SK-N-SH (cell line): ENCODE data around the gene SMAD5. TPM values are rescaled to one million over a fixed set of nuclear protein-coding genes. Genes with fewer than 3 reads are reported as not detected.

Source experiments
- CTCF ChIA-PET: fragments of 300-600, 350-600 bp; formaldehyde crosslinking; extraction: SDS; loops from one replicate; lab custom pipeline; 2021; lab: Yijun Ruan, JAX
- POLR2A ChIA-PET: fragments of 350-600 bp; sonication (Branson Sonifier 250); formaldehyde crosslinking; extraction: SDS; loops from one replicate; lab custom pipeline; 2020; ENCODE audit warnings: antibody characterized with exemption, inconsistent platforms; lab: Yijun Ruan, JAX
- DNase-seq: peaks from one replicate; pipeline ENCODE4 v3.0.0; 2012
- H2AFZ ChIP-seq: fragments of 200-600 bp; sonication (generic); 2 replicates; pipeline ENCODE4 v1.8.1; 2016; ENCODE audit warnings: antibody characterized with exemption, mild to moderate bottlenecking, low read depth
- H3F3A ChIP-seq: fragments of 200-600 bp; sonication (generic); replicated peaks from 2 replicates; pipeline ENCODE3; 2016; ENCODE audit warnings: antibody characterized with exemption, mild to moderate bottlenecking; ENCODE audit not compliant: insufficient read depth
- H3K27ac ChIP-seq, 2 experiments: fragments of 200-500 bp in 1 of 2; fragments of 200-600 bp in 1 of 2; sonication (Bioruptor generic) in 1 of 2; sonication (generic), shearing (Covaris generic) in 1 of 2; 2 replicates each; pipeline versions ENCODE4 v1.5.1 to v1.6.1; 2014 to 2016; ENCODE audit warnings: low read depth in 2 of 2, inconsistent platforms in 1 of 2, low read length in 1 of 2, mild to moderate bottlenecking in 1 of 2, mixed read lengths in 1 of 2
- H3K27me3 ChIP-seq: fragments of 200-600 bp; sonication (generic), shearing (Covaris generic); 2 replicates; pipeline ENCODE4 v1.6.1; 2016; ENCODE audit warnings: mixed run types; ENCODE audit not compliant: insufficient read depth
- H3K36me3 ChIP-seq, 2 experiments: fragments of 200-500 bp in 1 of 2; fragments of 200-600 bp in 1 of 2; sonication (Bioruptor generic) in 1 of 2; sonication (generic) in 1 of 2; replicated peaks in 1 of 2; 2 replicates each; pipeline versions ENCODE3 to v1.5.1; 2014 to 2016; ENCODE audit warnings: low read length in 1 of 2, mild to moderate bottlenecking in 1 of 2; ENCODE audit not compliant: insufficient read depth in 2 of 2, control insufficient read depth in 1 of 2
- H3K4me1 ChIP-seq, 2 experiments: fragments of 200-500 bp in 1 of 2; fragments of 200-600 bp in 1 of 2; sonication (Bioruptor generic) in 1 of 2; sonication (generic), shearing (Covaris generic) in 1 of 2; 2 replicates each; pipeline versions ENCODE4 v1.5.1 to v1.6.1; 2014 to 2016; ENCODE audit warnings: low read depth in 1 of 2, low read length in 1 of 2, mixed run types in 1 of 2; ENCODE audit not compliant: insufficient read depth in 2 of 2, control insufficient read depth in 1 of 2
- H3K4me2 ChIP-seq: fragments of 200-600 bp; sonication (generic), shearing (Covaris generic); 2 replicates; pipeline ENCODE4 v1.6.1; 2017; ENCODE audit warnings: mixed run types
- H3K4me3 ChIP-seq, 2 experiments: fragments of 200-500 bp in 1 of 2; fragments of 200-600 bp in 1 of 2; sonication (Bioruptor generic) in 1 of 2; sonication (generic), shearing (Covaris generic) in 1 of 2; 2 replicates each; pipeline versions ENCODE4 v1.5.1 to v1.8.1; 2014 to 2016; ENCODE audit warnings: low read depth in 2 of 2, inconsistent platforms in 1 of 2, low read length in 1 of 2, mild to moderate bottlenecking in 1 of 2, mixed read lengths in 1 of 2, moderate library complexity in 1 of 2
- H3K79me2 ChIP-seq: fragments of 200-600 bp; sonication (generic); 2 replicates; pipeline ENCODE4 v1.8.1; 2017; ENCODE audit warnings: mild to moderate bottlenecking; ENCODE audit not compliant: insufficient read depth
- H3K9ac ChIP-seq: fragments of 200-600 bp; sonication (generic); 2 replicates; pipeline ENCODE4 v1.6.1; 2017; ENCODE audit warnings: mixed run types
- H3K9me2 ChIP-seq: fragments of 200-600 bp; sonication (generic); 2 replicates; pipeline ENCODE4 v1.6.1; 2017; ENCODE audit warnings: mixed run types
- H3K9me3 ChIP-seq: fragments of 200-600 bp; sonication (generic); 2 replicates; pipeline ENCODE4 v1.6.1; 2017; ENCODE audit warnings: mixed run types, mild to moderate bottlenecking, moderate library complexity
- H4K20me1 ChIP-seq: fragments of 200-600 bp; sonication (generic); 2 replicates; pipeline ENCODE4 v1.6.1; 2017; ENCODE audit warnings: mild to moderate bottlenecking, mixed run types; ENCODE audit not compliant: insufficient read depth
- CHD2 ChIP-seq: fragments of 150-350 bp; IDR thresholded peaks from 2 replicates; pipeline ENCODE4 v1.6.1; 2018; ENCODE audit warnings: low read length; ENCODE audit not compliant: partially characterized antibody
- EP300 ChIP-seq, 2 experiments: IDR thresholded peaks; 2 replicates each; pipeline versions ENCODE4 v1.4.0 to v1.6.1; 2012; ENCODE audit warnings: borderline replicate concordance in 1 of 2, low read depth in 1 of 2, low read length in 1 of 2
- FOSL2 ChIP-seq: IDR thresholded peaks from 2 replicates; pipeline ENCODE4 v1.4.0; 2012; ENCODE audit warnings: low read depth, mild to moderate bottlenecking, moderate library complexity, borderline replicate concordance
- FOXJ3 ChIP-seq: sonication (generic); formaldehyde crosslinking; IDR thresholded peaks from 2 replicates; pipeline ENCODE4 v1.5.1; 2020; ENCODE audit warnings: mild to moderate bottlenecking, missing genetic modification reagents
- GABPA ChIP-seq: IDR thresholded peaks from 2 replicates; pipeline ENCODE4 v1.4.0; 2012; ENCODE audit warnings: low read depth, mild to moderate bottlenecking
- GATA2 ChIP-seq: sonication (generic); formaldehyde crosslinking; IDR thresholded peaks from 2 replicates; pipeline ENCODE4 v1.5.0; 2020; ENCODE audit warnings: mild to moderate bottlenecking, missing genetic modification reagents
- JUND ChIP-seq: IDR thresholded peaks from 2 replicates; pipeline ENCODE4 v1.4.0; 2012
- MAX ChIP-seq: IDR thresholded peaks from 2 replicates; pipeline ENCODE4 v1.4.0; 2012; ENCODE audit warnings: low read depth
- MXI1 ChIP-seq: IDR thresholded peaks from 2 replicates; pipeline ENCODE4 v1.6.1; 2012; ENCODE audit warnings: mild to moderate bottlenecking, low read depth, low read length, improper control_type of control experiment
- NFIC ChIP-seq: IDR thresholded peaks from 2 replicates; pipeline ENCODE4 v1.4.0; 2012; ENCODE audit warnings: borderline replicate concordance
- NRF1 ChIP-seq: IDR thresholded peaks from 2 replicates; pipeline ENCODE4 v1.6.1; 2012; ENCODE audit warnings: low read depth, mild to moderate bottlenecking, low read length
- RAD21 ChIP-seq: IDR thresholded peaks from 2 replicates; pipeline ENCODE4 v1.6.1; 2012; ENCODE audit warnings: mild to moderate bottlenecking, low read length
- RCOR1 ChIP-seq: fragments of 150-350 bp; IDR thresholded peaks from 2 replicates; pipeline ENCODE4 v1.6.1; 2017; ENCODE audit warnings: antibody characterized with exemption, low read length
- TAF1 ChIP-seq: IDR thresholded peaks from 2 replicates; pipeline ENCODE4 v1.6.1; 2012; ENCODE audit warnings: low read depth, mild to moderate bottlenecking, low read length, moderate library complexity, borderline replicate concordance
- TCF12 ChIP-seq: IDR thresholded peaks from 2 replicates; pipeline ENCODE4 v1.4.0; 2012
- YY1 ChIP-seq: IDR thresholded peaks from 2 replicates; pipeline ENCODE4 v1.4.0; 2012; ENCODE audit warnings: low read depth, mild to moderate bottlenecking
- ZBTB33 ChIP-seq: IDR thresholded peaks from 2 replicates; pipeline ENCODE4 v1.4.0; 2012; ENCODE audit warnings: low read depth, borderline replicate concordance
- WGBS: methylation state at CpG from one replicate; pipeline ENCODE4 v1.1.6; 2017; ENCODE audit warnings: low lambda C conversion rate; 5-methylcytosine and 5-hydroxymethylcytosine counted together
- polyA plus RNA-seq, 3 experiments: library from polyadenylated mRNA; depleted of rRNA; stranded (reverse); fragments of >200 nt; gene quantifications; 2 replicates each; pipeline ENCODE4 v1.2.3, GENCODE V29; 2012
- TF ChIP-seq, protein P1 (sequence below): IDR thresholded peaks from 2 replicates; pipeline ENCODE4 v1.6.1; 2012; ENCODE audit warnings: mild to moderate bottlenecking, low read depth, low read length, moderate library complexity
- TF ChIP-seq, protein P2 (sequence below): IDR thresholded peaks from 2 replicates; pipeline ENCODE4 v1.4.0; 2012; ENCODE audit warnings: low read depth, borderline replicate concordance

The SMAD5 gene
- polyA plus RNA-seq, 1 of the 3 experiments (the other 2 are of a cell fraction), result 26.9 TPM

- TF ChIP-seq, protein P1, sequence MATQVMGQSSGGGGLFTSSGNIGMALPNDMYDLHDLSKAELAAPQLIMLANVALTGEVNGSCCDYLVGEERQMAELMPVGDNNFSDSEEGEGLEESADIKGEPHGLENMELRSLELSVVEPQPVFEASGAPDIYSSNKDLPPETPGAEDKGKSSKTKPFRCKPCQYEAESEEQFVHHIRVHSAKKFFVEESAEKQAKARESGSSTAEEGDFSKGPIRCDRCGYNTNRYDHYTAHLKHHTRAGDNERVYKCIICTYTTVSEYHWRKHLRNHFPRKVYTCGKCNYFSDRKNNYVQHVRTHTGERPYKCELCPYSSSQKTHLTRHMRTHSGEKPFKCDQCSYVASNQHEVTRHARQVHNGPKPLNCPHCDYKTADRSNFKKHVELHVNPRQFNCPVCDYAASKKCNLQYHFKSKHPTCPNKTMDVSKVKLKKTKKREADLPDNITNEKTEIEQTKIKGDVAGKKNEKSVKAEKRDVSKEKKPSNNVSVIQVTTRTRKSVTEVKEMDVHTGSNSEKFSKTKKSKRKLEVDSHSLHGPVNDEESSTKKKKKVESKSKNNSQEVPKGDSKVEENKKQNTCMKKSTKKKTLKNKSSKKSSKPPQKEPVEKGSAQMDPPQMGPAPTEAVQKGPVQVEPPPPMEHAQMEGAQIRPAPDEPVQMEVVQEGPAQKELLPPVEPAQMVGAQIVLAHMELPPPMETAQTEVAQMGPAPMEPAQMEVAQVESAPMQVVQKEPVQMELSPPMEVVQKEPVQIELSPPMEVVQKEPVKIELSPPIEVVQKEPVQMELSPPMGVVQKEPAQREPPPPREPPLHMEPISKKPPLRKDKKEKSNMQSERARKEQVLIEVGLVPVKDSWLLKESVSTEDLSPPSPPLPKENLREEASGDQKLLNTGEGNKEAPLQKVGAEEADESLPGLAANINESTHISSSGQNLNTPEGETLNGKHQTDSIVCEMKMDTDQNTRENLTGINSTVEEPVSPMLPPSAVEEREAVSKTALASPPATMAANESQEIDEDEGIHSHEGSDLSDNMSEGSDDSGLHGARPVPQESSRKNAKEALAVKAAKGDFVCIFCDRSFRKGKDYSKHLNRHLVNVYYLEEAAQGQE, result no peak
- no peak for TF ChIP-seq RCOR1
- TF ChIP-seq JUND, result no peak
- TF ChIP-seq MAX, result no peak
- peak; percentile 79 for TF ChIP-seq RAD21
- TF ChIP-seq FOXJ3 (CRISPR knock-in tag), result no peak
- TF ChIP-seq GATA2 (CRISPR knock-in tag), result peak; percentile 66
- no peak for TF ChIP-seq NFIC
- TF ChIP-seq MXI1, result no peak
- TF ChIP-seq FOSL2, result no peak
- TF ChIP-seq YY1, result no peak
- TF ChIP-seq, protein P2, sequence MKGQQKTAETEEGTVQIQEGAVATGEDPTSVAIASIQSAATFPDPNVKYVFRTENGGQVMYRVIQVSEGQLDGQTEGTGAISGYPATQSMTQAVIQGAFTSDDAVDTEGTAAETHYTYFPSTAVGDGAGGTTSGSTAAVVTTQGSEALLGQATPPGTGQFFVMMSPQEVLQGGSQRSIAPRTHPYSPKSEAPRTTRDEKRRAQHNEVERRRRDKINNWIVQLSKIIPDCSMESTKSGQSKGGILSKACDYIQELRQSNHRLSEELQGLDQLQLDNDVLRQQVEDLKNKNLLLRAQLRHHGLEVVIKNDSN, result no peak
- TF ChIP-seq TAF1, result no peak
- no peak for TF ChIP-seq CHD2
Measured at GRCh38 chr5:136174021-136174659, 41.5 kb downstream of the SMAD5 start (continued).

DNA sequence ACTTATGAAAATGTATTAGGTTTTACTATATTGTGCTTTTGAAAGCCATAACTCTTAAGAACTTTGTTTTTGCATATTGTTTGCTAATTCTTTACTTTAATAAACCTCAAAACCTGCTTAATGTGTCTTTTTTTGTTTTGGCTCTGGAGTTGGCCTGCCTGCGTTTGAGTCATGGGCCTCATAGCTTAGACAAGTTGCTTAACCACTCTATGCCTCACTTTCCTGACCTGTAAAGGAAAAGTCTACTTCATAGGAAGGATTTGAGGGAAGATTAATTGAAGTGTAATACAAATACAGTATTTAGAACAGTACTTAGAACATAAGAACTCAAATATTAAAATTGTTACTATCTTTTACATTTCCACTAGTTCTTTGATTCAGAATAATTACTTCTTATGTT lies 50.0 kb downstream of the SMAD5 start:
- no peak for DNase-seq
- Histone ChIP-seq H3K4me2 (no peak overlapping the region), H3K9me2 (no peaks in the 10 kb centered on the region), H3K9me3 (no peaks in the 10 kb centered on the region), H3K4me3 (no peak overlapping the region), H3K27me3 (no peaks in the 10 kb centered on the region), H3K9ac (no peak overlapping the region), H3K36me3 (peaks cover 53 to 59% of the 10 kb centered on the region in 2 experiments), H3K4me1 (no peaks in the 10 kb centered on the region), H4K20me1 (no peaks in the 10 kb centered on the region), H2AFZ (no peak overlapping the region), H3K79me2 (no peaks in the 10 kb centered on the region), H3F3A (peaks cover 5% of the 10 kb centered on the region), H3K27ac (no peak overlapping the region)
- ChIA-PET POLR2A (no interaction called here), CTCF (interaction anchor here (1.0 to 1.5 kb wide), 4 partner anchors 9 to 100 kb away, joined by 3 to 6 read pairs (median 4); partner anchors contain the start of gene SMAD5)
- WGBS, result 97% methylated on average over 1 of the region's 1 CpG
- TF ChIP-seq ZBTB33 (no peak), CHD2 (no peak), TCF12 (no peak), EP300 (IDR thresholded peaks at IDR 0.05; ENCODE audit: borderline replicate concordance in 1 of 2, low read depth in 1 of 2, low read length in 1 of 2) (no peak), GABPA (no peak), NRF1 (no peak)
